A673 (cell line): Measurements from ENCODE around the gene CAMK1D.

Experiments used
- CTCF ChIP-seq: fragments of 300-800, 200-600 bp; sonication (generic); conservative IDR thresholded peaks from 2 replicates; pipeline ENCODE4 v1.5.1; 2017; ENCODE audit warnings: low read depth, mild to moderate bottlenecking, antibody characterized with exemption, low read length, moderate library complexity, mixed read lengths
- EZH2 ChIP-seq: fragments of 200-600 bp; sonication (generic); IDR thresholded peaks from 2 replicates; pipeline ENCODE4 v1.6.1; 2017; ENCODE audit warnings: borderline replicate concordance, low read depth, mild to moderate bottlenecking, mixed read lengths, antibody characterized with exemption, low read length; ENCODE audit not compliant: poor library complexity, severe bottlenecking

DNA sequence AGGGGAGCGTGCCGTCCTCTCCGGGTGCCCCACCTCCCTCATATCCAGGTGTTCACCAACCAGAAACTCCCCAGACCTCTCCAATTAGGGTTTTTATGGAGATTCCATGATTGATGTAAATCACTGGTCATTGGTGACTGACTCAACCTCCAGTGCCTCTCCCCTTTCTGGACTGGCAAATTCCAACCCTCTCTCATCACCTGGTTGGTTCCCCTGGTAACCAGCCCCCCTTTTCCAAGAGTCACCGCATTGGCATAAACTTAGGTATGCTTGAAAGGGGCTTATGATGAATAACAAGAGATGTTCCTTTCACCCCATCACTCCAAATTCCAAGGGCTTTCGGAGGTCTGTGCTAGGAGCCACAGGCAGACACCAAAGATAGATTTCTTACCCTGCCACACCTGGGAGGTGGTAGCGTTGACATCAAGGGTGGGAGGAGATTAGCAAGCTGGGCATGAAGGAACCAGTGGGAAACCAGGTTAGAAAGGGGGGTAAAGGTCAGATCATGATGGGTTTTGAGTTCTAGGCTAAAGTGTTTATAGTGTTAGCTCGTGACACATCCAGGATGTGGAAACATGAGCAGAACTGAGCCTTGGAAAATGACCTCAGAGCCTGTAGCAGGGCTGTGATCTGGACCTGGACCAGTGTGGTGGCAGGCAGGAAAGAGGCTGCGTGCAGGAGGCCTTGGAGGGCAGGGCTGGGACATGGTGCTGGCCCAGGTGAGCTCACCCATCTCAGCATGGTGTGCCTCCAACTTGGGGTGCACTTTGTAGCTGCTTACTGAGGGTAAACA, 45.1 kb downstream of the CAMK1D start:
- TF ChIP-seq CTCF (no peak), EZH2 (no peak)
